ENCODE results near the gene CD300LD.

Gene CD300LD

DNA sequence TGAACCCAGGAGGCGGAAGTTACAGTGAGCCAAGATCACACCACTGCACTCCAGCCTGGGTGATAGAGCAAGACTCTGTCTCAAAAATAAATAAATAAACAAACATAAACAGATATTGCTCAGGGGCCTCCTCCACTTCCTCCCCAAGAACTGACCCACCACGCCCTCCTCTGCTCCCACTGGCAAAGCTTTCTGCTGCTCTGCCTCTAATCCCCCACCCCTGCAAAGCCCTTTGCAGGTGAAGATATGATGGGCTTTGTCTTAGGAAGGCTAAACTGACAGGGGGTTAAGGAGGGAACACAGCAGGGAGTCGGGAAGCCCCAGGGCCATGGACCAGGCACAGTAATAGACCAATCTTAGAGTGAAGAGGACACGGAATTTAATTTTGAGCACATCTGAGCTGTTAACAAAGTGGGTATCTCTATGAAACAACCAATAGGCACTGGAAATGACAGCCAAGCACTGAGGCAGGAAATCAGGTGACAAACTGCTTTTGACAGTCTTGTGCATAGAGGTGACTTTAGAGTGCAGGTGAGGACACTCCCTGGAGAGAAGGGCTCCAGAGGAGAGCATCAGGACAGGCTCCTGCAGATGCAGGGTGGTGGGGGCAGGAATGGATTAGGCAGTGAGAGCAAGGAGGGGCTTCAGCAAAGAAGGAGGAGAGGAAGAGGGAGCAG is 6.4 kb upstream of the CD300LD start:
- H3K27me3 ChIP-seq (ENCODE audit: control insufficient read depth, insufficient read depth, low read length): no peaks in the 10 kb centered on the region
- no CpG with 5 or more reads among the region's 4 CpGs for WGBS (ENCODE audit: insufficient coverage, insufficient read length)
- no peak for DNase-seq (ENCODE audit: low read depth, low spot score)

DNA sequence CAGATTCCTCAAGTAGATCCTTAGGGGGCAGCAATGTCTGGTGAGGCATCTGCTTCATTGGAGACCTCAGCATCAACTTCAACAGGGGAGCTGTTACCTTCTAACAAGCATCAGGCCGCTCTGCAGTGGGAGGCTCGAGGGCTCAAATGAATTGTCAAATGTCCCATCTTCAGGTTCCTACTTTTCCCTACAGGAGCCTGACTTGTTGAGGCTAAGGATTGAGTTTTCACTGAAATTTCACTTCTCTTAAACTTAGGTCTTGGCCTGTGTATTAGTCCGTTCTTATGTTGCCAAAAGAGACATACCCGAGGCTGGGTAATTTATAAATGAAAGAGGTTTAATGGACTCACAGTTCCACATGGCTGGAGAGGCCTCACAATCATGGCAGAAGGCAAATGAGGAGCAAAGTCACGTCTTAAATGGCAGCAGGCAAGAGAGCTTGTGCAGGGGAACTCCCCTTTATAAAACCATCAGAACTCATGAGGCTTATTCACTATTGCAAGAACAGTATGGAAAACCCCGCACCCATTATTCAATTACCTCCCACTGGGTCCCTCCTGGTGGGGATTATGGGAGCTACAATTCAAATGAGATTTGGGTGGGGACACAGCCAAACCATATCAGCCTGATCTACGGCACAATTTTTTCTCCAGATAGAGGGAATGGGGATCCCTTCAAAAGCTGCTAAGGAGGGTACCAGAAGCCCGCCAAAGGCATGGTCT is 5.1 kb upstream of the CD300LD start:
- no CpG with 5 or more reads among the region's 8 CpGs for WGBS (ENCODE audit: insufficient coverage, insufficient read length)
- Histone ChIP-seq H3K36me3 (ENCODE audit: control insufficient read depth, insufficient read depth, low read length) (no peaks in the 10 kb centered on the region), H3K4me1 (ENCODE audit: control insufficient read depth, insufficient read depth, low read length) (no peaks in the 10 kb centered on the region), H3K27ac (ENCODE audit: low read length) (no peak overlapping the region), H3K27me3 (ENCODE audit: control insufficient read depth, insufficient read depth, low read length) (no peaks in the 10 kb centered on the region), H3K9me3 (ENCODE audit: control insufficient read depth, insufficient read depth, low read length) (no peaks in the 10 kb centered on the region), H3K4me3 (ENCODE audit: low read length) (no peak overlapping the region)
- no peak for DNase-seq (ENCODE audit: low read depth, low spot score)

More for the DNA sequence above, 6.4 kb upstream of the CD300LD start:
- Histone ChIP-seq H3K27ac (ENCODE audit: low read length) (no peak overlapping the region), H3K4me1 (ENCODE audit: control insufficient read depth, insufficient read depth, low read length) (no peaks in the 10 kb centered on the region), H3K9me3 (ENCODE audit: control insufficient read depth, insufficient read depth, low read length) (no peaks in the 10 kb centered on the region), H3K36me3 (ENCODE audit: control insufficient read depth, insufficient read depth, low read length) (no peaks in the 10 kb centered on the region), H3K4me3 (ENCODE audit: low read length) (no peak overlapping the region)

DNA sequence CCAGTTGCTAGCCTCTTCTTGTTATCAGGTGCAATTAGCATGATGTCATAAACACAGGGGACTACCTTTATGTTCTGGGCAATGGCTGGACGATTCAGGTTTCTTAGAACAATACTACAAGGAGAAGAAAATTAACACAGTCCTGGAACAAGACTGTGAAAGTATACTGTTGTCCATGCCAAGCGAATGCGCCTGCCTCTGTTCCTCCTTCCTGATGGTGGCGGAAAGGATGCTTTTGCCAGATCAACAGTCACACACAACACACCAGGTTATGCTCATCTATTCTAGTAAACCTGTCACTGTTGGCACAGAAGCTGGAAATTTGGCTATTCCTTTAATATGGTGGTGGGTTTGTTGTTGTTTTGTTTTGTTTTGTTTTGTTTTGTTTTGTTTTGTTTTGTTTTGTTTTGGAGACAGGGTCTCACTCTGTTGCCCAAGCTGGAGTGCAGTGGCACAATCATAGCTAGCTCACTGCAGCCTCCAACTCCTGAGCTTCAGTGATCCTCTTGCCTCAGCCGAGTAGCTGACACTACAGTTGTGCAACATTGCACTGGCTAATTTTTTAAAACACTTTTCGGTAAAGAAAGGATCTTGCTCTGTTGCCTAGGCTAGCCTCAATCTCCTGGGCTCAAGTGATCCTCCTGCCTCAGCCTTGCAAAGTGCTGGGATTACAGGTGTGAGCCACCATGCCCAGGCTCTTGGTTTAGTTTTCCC is 3.1 kb upstream of the CD300LD start:
- H3K27me3 ChIP-seq (ENCODE audit: control insufficient read depth, insufficient read depth, low read length): no peaks in the 10 kb centered on the region
- no peak for DNase-seq (ENCODE audit: low read depth, low spot score)
- no CpG with 5 or more reads among the region's 6 CpGs for WGBS (ENCODE audit: insufficient coverage, insufficient read length)

GRCh38 chr17:74591503-74591902 is 580 bp downstream of the CD300LD start:
- Histone ChIP-seq H3K4me3 (ENCODE audit: low read length) (no peak overlapping the region), H3K36me3 (ENCODE audit: control insufficient read depth, insufficient read depth, low read length) (no peaks in the 10 kb centered on the region), H3K27ac (ENCODE audit: low read length) (no peak overlapping the region), H3K9me3 (ENCODE audit: control insufficient read depth, insufficient read depth, low read length) (no peaks in the 10 kb centered on the region), H3K4me1 (ENCODE audit: control insufficient read depth, insufficient read depth, low read length) (no peaks in the 10 kb centered on the region), H3K27me3 (ENCODE audit: control insufficient read depth, insufficient read depth, low read length) (no peaks in the 10 kb centered on the region)
- no peak for DNase-seq (ENCODE audit: low read depth, low spot score)
- no CpG with 5 or more reads among the region's 1 CpG for WGBS (ENCODE audit: insufficient coverage, insufficient read length)

More for the DNA sequence above, 3.1 kb upstream of the CD300LD start:
- Histone ChIP-seq H3K27ac (ENCODE audit: low read length) (no peak overlapping the region), H3K4me3 (ENCODE audit: low read length) (no peak overlapping the region), H3K4me1 (ENCODE audit: control insufficient read depth, insufficient read depth, low read length) (no peaks in the 10 kb centered on the region), H3K36me3 (ENCODE audit: control insufficient read depth, insufficient read depth, low read length) (no peaks in the 10 kb centered on the region), H3K9me3 (ENCODE audit: control insufficient read depth, insufficient read depth, low read length) (no peaks in the 10 kb centered on the region)

GRCh38 chr17:74585711-74586110 is 6.4 kb downstream of the CD300LD start:
- Histone ChIP-seq H3K27me3 (ENCODE audit: control insufficient read depth, insufficient read depth, low read length) (no peaks in the 10 kb centered on the region), H3K9me3 (ENCODE audit: control insufficient read depth, insufficient read depth, low read length) (no peaks in the 10 kb centered on the region), H3K27ac (ENCODE audit: low read length) (no peak overlapping the region), H3K4me3 (ENCODE audit: low read length) (no peak overlapping the region), H3K36me3 (ENCODE audit: control insufficient read depth, insufficient read depth, low read length) (no peaks in the 10 kb centered on the region), H3K4me1 (ENCODE audit: control insufficient read depth, insufficient read depth, low read length) (no peaks in the 10 kb centered on the region)
- no peak for DNase-seq (ENCODE audit: low read depth, low spot score)
- no CpG with 5 or more reads among the region's 5 CpGs for WGBS (ENCODE audit: insufficient coverage, insufficient read length)

DNA sequence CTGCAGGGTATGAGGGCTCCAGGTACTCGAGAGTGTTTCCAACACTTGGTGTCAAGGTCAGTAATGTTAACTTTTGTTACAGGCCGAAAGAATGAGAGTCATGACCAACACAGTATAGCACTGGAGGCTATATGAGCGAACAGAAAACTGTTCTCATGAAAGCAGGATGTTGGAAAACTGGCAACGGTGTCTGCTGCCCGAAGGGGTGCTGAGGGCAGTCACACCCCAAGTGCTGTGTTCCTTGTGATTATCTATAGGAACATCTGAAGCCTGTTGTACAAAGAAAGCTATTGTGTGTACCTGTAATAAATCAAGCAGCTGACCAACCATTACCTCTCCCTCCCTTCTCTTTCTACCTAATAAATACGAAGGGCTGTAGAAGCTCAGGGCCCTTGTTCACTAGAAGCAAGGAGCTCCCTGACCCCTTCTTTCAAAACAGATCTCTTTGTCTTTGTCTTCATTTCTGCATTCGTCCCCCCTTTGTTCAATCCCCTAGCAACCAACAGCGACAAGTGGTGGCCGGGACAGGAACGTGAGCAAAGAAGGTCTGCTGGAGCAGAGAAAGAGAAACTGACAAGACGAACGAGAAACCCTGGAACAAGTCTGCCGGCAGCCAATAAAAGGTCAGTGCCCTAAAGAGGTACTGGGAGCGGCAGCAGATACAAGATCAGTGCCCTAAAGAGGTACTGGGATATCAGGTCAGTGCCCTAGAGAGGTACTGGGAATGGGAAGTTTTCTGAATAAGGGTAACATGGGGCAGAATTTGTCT is 7.6 kb downstream of the CD300LD start:
- H3K4me3 ChIP-seq (ENCODE audit: low read length): no peak overlapping the region
- no peaks in the 10 kb centered on the region for H3K9me3 ChIP-seq (ENCODE audit: control insufficient read depth, insufficient read depth, low read length)
- H3K27ac ChIP-seq (ENCODE audit: low read length): no peak overlapping the region
- no peaks in the 10 kb centered on the region for H3K36me3 ChIP-seq (ENCODE audit: control insufficient read depth, insufficient read depth, low read length)
- no CpG with 5 or more reads among the region's 14 CpGs for WGBS (ENCODE audit: insufficient coverage, insufficient read length)
- no peak for DNase-seq (ENCODE audit: low read depth, low spot score)
- no peaks in the 10 kb centered on the region for H3K27me3 ChIP-seq (ENCODE audit: control insufficient read depth, insufficient read depth, low read length)
- H3K4me1 ChIP-seq (ENCODE audit: control insufficient read depth, insufficient read depth, low read length): no peaks in the 10 kb centered on the region

DNA sequence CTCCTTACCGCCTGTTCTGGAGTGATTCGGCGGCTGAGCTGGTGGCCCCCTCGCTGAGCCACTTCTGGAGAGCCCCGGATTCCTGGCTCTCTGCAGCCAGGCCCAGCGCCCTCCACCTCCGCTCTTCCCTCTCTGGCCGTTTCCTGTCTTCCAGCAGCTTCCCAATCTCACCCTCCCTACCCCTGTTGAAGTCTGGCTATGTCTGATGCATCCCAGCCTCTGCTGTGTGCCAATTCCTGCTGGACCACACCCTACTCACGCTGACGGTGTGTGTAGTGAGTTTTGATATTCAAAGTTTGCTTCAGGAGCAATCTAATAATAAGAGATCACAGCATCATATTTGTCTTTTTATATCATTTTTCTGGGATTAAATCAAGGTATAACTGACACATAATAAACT is 9.4 kb downstream of the CD300LD start:
- no peaks in the 10 kb centered on the region for H3K36me3 ChIP-seq (ENCODE audit: control insufficient read depth, insufficient read depth, low read length)
- no peaks in the 10 kb centered on the region for H3K27me3 ChIP-seq (ENCODE audit: control insufficient read depth, insufficient read depth, low read length)
- no CpG with 5 or more reads among the region's 10 CpGs for WGBS (ENCODE audit: insufficient coverage, insufficient read length)

DNA sequence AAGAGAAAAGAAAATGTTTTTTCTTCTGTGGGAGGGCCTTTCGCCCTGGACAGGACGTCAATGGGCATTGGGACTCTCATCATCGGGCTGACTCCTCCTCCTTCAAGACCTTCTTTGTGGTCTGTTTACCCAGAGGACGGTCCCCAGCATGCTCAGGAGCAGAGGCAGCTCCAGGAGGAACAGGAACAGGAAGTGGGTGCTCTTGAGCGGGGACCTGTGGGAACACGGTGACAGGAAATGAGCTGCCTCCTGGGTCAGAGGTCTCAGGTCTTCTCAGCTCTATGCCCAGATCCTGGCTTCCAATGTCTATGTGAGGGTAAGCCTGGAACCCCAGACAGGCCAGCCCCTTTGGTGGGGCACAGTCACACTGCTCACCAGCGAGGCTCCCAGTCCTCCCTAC is 12.2 kb downstream of the CD300LD start:
- no peak for DNase-seq (ENCODE audit: low read depth, low spot score)
- Histone ChIP-seq H3K36me3 (ENCODE audit: control insufficient read depth, insufficient read depth, low read length) (no peaks in the 10 kb centered on the region), H3K4me1 (ENCODE audit: control insufficient read depth, insufficient read depth, low read length) (no peaks in the 10 kb centered on the region), H3K4me3 (ENCODE audit: low read length) (no peak overlapping the region), H3K9me3 (ENCODE audit: control insufficient read depth, insufficient read depth, low read length) (no peaks in the 10 kb centered on the region), H3K27ac (ENCODE audit: low read length) (no peak overlapping the region), H3K27me3 (ENCODE audit: control insufficient read depth, insufficient read depth, low read length) (no peaks in the 10 kb centered on the region)
- WGBS (ENCODE audit: insufficient coverage, insufficient read length): no CpG with 5 or more reads among the region's 7 CpGs

More for the DNA sequence above, 9.4 kb downstream of the CD300LD start:
- H3K9me3 ChIP-seq (ENCODE audit: control insufficient read depth, insufficient read depth, low read length): no peaks in the 10 kb centered on the region
- H3K4me3 ChIP-seq (ENCODE audit: low read length): no peak overlapping the region
- no peak for DNase-seq (ENCODE audit: low read depth, low spot score)
- H3K27ac ChIP-seq (ENCODE audit: low read length): no peak overlapping the region
- H3K4me1 ChIP-seq (ENCODE audit: control insufficient read depth, insufficient read depth, low read length): no peaks in the 10 kb centered on the region

DNA sequence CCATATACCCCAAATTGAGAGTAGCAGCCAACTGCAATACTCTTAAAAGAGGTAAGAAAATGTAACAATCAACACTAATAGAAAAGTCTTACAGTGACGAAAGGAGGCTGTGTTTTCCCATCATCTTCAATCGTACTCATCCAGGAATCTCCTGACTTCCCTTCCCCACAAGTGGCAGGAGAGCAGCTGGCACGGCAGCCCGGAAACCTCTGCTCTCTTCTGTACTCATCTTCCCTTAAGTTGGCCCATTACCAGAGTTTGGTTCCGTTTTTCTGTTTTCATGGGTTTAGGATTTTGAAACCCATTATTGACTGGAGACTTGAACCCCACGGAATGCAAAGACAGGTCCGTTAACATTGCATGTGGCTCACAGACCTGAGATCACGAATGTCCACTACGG is 13.1 kb downstream of the CD300LD start:
- no peak for DNase-seq (ENCODE audit: low read depth, low spot score)
- Histone ChIP-seq H3K36me3 (ENCODE audit: control insufficient read depth, insufficient read depth, low read length) (no peaks in the 10 kb centered on the region), H3K27me3 (ENCODE audit: control insufficient read depth, insufficient read depth, low read length) (no peaks in the 10 kb centered on the region), H3K9me3 (ENCODE audit: control insufficient read depth, insufficient read depth, low read length) (no peaks in the 10 kb centered on the region), H3K4me1 (ENCODE audit: control insufficient read depth, insufficient read depth, low read length) (no peaks in the 10 kb centered on the region), H3K27ac (ENCODE audit: low read length) (no peak overlapping the region), H3K4me3 (ENCODE audit: low read length) (no peak overlapping the region)
- no CpG with 5 or more reads among the region's 9 CpGs for WGBS (ENCODE audit: insufficient coverage, insufficient read length)

- Histone ChIP-seq H3K27ac (ENCODE audit: low read length) (no peak overlapping the region), H3K4me3 (ENCODE audit: low read length) (no peak overlapping the region), H3K27me3 (ENCODE audit: control insufficient read depth, insufficient read depth, low read length) (no peaks in the 10 kb centered on the region), H3K9me3 (ENCODE audit: control insufficient read depth, insufficient read depth, low read length) (no peaks in the 10 kb centered on the region), H3K36me3 (ENCODE audit: control insufficient read depth, insufficient read depth, low read length) (no peaks in the 10 kb centered on the region), H3K4me1 (ENCODE audit: control insufficient read depth, insufficient read depth, low read length) (no peaks in the 10 kb centered on the region)
- no CpG with 5 or more reads among the region's 5 CpGs for WGBS (ENCODE audit: insufficient coverage, insufficient read length)
- DNase-seq (ENCODE audit: low read depth, low spot score): no peak
Measured at GRCh38 chr17:74574489-74575142, 17.5 kb downstream of the CD300LD start.
